Measurements from ENCODE around the gene RAB7B.

DNA sequence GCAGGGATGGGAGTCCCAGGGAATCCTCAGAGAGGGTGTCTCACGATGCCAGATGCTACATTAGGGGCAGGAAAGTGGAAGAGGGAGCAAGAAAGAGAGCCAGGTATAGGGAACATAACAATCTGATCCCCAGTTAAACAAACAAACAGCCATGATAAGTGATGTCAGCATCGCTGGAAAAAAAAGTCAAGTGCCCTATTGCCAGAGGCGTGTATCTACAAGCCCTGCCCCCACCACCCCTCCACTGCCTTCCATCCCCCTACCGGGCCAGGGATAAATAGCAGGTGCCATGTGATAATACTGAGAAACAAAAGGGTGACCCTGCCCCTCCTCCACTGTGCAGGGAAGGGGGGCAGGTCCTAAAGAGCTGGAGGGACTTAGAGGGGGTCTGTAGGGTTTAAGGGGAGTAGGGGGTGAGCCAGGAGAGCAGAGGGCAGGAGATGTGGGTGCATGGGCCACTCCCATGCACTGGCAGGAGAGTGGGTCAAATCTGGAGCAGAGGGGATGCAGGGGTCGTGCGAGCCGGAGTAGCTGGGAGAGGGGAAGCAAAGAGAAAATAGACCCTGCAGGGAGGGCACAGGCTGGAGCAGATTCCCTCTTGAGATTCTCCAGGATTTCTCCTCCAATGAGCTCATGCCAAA is 63.4 kb downstream of the RAB7B start:
- TF ChIP-seq, protein P1, sequence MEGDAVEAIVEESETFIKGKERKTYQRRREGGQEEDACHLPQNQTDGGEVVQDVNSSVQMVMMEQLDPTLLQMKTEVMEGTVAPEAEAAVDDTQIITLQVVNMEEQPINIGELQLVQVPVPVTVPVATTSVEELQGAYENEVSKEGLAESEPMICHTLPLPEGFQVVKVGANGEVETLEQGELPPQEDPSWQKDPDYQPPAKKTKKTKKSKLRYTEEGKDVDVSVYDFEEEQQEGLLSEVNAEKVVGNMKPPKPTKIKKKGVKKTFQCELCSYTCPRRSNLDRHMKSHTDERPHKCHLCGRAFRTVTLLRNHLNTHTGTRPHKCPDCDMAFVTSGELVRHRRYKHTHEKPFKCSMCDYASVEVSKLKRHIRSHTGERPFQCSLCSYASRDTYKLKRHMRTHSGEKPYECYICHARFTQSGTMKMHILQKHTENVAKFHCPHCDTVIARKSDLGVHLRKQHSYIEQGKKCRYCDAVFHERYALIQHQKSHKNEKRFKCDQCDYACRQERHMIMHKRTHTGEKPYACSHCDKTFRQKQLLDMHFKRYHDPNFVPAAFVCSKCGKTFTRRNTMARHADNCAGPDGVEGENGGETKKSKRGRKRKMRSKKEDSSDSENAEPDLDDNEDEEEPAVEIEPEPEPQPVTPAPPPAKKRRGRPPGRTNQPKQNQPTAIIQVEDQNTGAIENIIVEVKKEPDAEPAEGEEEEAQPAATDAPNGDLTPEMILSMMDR (conservative IDR thresholded peaks at IDR 0.05 in 1 of 2, IDR thresholded peaks at IDR 0.05 in 1 of 2; ENCODE audit: extremely low read depth in 1 of 2, insufficient read depth in 1 of 2, low read depth in 1 of 2, low read length in 2 of 2): peak in 1 of 2 donors; percentile 11
- TF ChIP-seq EZH2 (IDR thresholded peaks at IDR 0.05; ENCODE audit: borderline replicate concordance, low read length): no peak
